GM23248 (cell line): ENCODE results near the gene ZNF195. TPM values are rescaled to one million over a fixed set of nuclear protein-coding genes. Genes with fewer than 3 reads are reported as not detected.
A peak's percentile ranks its signal among the peaks of the same experiment; 100 is the strongest.

ENCODE experiments used
- DNase-seq: peaks from one replicate; pipeline ENCODE4 v3.0.0-alpha.2; 2015
- H2AFZ ChIP-seq: fragments of 200-600 bp; sonication (generic); 2 replicates; pipeline ENCODE4 v1.6.1; 2016; ENCODE audit warnings: antibody characterized with exemption
- H3F3A ChIP-seq: fragments of 200-600 bp; sonication (generic); 2 replicates; pipeline ENCODE4 v1.6.1; 2016; ENCODE audit warnings: mild to moderate bottlenecking, antibody characterized with exemption, mixed run types; ENCODE audit not compliant: insufficient read depth
- H3K27ac ChIP-seq: fragments of 200-600 bp; sonication (generic); 2 replicates; pipeline ENCODE4 v1.5.1; 2016; ENCODE audit warnings: mild to moderate bottlenecking
- H3K27me3 ChIP-seq: fragments of 200-600 bp; sonication (generic); replicated peaks from 2 replicates; pipeline ENCODE4 v1.6.1; 2016; ENCODE audit warnings: mild to moderate bottlenecking; ENCODE audit not compliant: insufficient read depth
- H3K36me3 ChIP-seq: fragments of 200-600 bp; sonication (generic); 2 replicates; pipeline ENCODE4 v1.6.1; 2016; ENCODE audit warnings: low read depth, mild to moderate bottlenecking
- H3K4me1 ChIP-seq: fragments of 200-600 bp; sonication (generic); 2 replicates; pipeline ENCODE4 v1.6.1; 2016; ENCODE audit warnings: mild to moderate bottlenecking; ENCODE audit not compliant: insufficient read depth
- H3K4me2 ChIP-seq: fragments of 200-600 bp; sonication (generic); one replicate; pipeline ENCODE4 v1.6.1; 2016; ENCODE audit warnings: mild to moderate bottlenecking; ENCODE audit not compliant: unreplicated experiment
- H3K4me3 ChIP-seq: fragments of 200-600 bp; sonication (generic); 2 replicates; pipeline ENCODE4 v1.5.1; 2016; ENCODE audit warnings: mild to moderate bottlenecking
- H3K79me2 ChIP-seq: fragments of 200-600 bp; sonication (generic); 2 replicates; pipeline ENCODE4 v1.6.1; 2016; ENCODE audit warnings: mild to moderate bottlenecking; ENCODE audit not compliant: insufficient read depth
- H3K9ac ChIP-seq: fragments of 200-600 bp; sonication (generic); 2 replicates; pipeline ENCODE4 v1.6.1; 2016; ENCODE audit warnings: mild to moderate bottlenecking
- H3K9me2 ChIP-seq: fragments of 200-600 bp; sonication (generic); 2 replicates; pipeline ENCODE4 v1.6.1; 2016; ENCODE audit warnings: mixed run types, mild to moderate bottlenecking, moderate library complexity; ENCODE audit not compliant: insufficient read depth
- H3K9me3 ChIP-seq: fragments of 200-600 bp; sonication (generic); one replicate; pipeline ENCODE4 v1.6.1; 2017; ENCODE audit warnings: low read depth
- H4K20me1 ChIP-seq: fragments of 200-600 bp; sonication (generic); 2 replicates; pipeline ENCODE4 v1.6.0; 2016; ENCODE audit not compliant: insufficient read depth
- EZH2 ChIP-seq: fragments of 200-600 bp; sonication (generic); IDR thresholded peaks from 2 replicates; pipeline ENCODE4 v1.6.1; 2018; ENCODE audit warnings: antibody characterized with exemption, mild to moderate bottlenecking; ENCODE audit not compliant: insufficient read depth, poor library complexity, severe bottlenecking
- EZH2phosphoT487 ChIP-seq: fragments of 200-600 bp; sonication (generic); IDR thresholded peaks from 2 replicates; pipeline ENCODE4 v1.6.1; 2018; ENCODE audit warnings: antibody characterized with exemption, moderate library complexity, mild to moderate bottlenecking, low read depth; ENCODE audit not compliant: insufficient read depth
- WGBS, 2 experiments: methylation state at CpG; one replicate each; pipeline ENCODE4 v1.1.6; 2015 to 2017; ENCODE audit warnings: low lambda C conversion rate in 2 of 2, low coverage in 1 of 2; ENCODE audit errors: missing lambda C conversion rate in 2 of 2; 5-methylcytosine and 5-hydroxymethylcytosine counted together
- in situ Hi-C: fragments of 300-500 bp; cut with MboI; formaldehyde crosslinking; loops from 2 replicates; pipeline ENCODE4 v1.15.0; 2020
- polyA plus RNA-seq: library from polyadenylated mRNA; unstranded; fragments of >200 nt; fragmentation: Nextera tagmentation; extraction: Ambion mirVana; gene quantifications from 2 replicates; pipeline ENCODE4 v1.2.1, GENCODE V29; 2016
- total RNA-seq: library from RNA; depleted of rRNA; stranded (reverse); fragments of >200 nt; shearing (Covaris generic); gene quantifications from 2 replicates; pipeline ENCODE4 v1.2.3, GENCODE V29; 2014

The ZNF195 gene
- total and polyA plus RNA-seq, 2 experiments from 2014 or later, result 11.6 to 24.2 TPM

- no peak overlapping the region for H3K4me2 ChIP-seq
- no peaks in the 10 kb centered on the region for H3K4me1 ChIP-seq
- H3K27ac ChIP-seq, result no peak overlapping the region
- no peak overlapping the region for H3K4me3 ChIP-seq
- no peaks in the 10 kb centered on the region for H3K9me3 ChIP-seq
- H3F3A ChIP-seq, result no peaks in the 10 kb centered on the region
- no peak for DNase-seq
- H3K79me2 ChIP-seq, result peaks cover 60% of the 10 kb centered on the region
- no peaks in the 10 kb centered on the region for H3K9me2 ChIP-seq
- peaks cover 76% of the 10 kb centered on the region for H3K36me3 ChIP-seq
- WGBS, 2 experiments, result 91 to 94% methylated on average over 9 of the region's 9 CpGs
- H3K27me3 ChIP-seq, result no peaks in the 10 kb centered on the region
- H3K9ac ChIP-seq, result no peak overlapping the region
- in situ Hi-C loops, result no loop called here
- H4K20me1 ChIP-seq, result no peaks in the 10 kb centered on the region
- H2AFZ ChIP-seq, result no peak overlapping the region
- TF ChIP-seq EZH2phosphoT487, result no peak
- no peak for TF ChIP-seq EZH2
These were observed 8.6 kb downstream of the ZNF195 start for GRCh38 chr11:3370311-3370870.

GRCh38 chr11:3369366-3369765, 9.6 kb downstream of the ZNF195 start:
- Histone ChIP-seq H3K9ac (no peak overlapping the region), H4K20me1 (no peaks in the 10 kb centered on the region), H3K9me3 (no peaks in the 10 kb centered on the region), H3K9me2 (no peaks in the 10 kb centered on the region), H3K4me2 (no peak overlapping the region), H3K4me3 (no peak overlapping the region), H3K79me2 (peaks cover 55% of the 10 kb centered on the region), H2AFZ (no peak overlapping the region), H3K4me1 (no peaks in the 10 kb centered on the region), H3K27ac (no peak overlapping the region), H3K36me3 (peaks cover 82% of the 10 kb centered on the region), H3K27me3 (no peaks in the 10 kb centered on the region), H3F3A (no peaks in the 10 kb centered on the region)
- 98 to 99% methylated on average over 6 of the region's 6 CpGs for WGBS, 2 experiments
- no peak for TF ChIP-seq EZH2phosphoT487
- no peak for TF ChIP-seq EZH2
- in situ Hi-C loops, result no loop called here
- DNase-seq, result no peak

- H3K27ac ChIP-seq, result no peak overlapping the region
- H2AFZ ChIP-seq, result no peak overlapping the region
- H3K27me3 ChIP-seq, result no peaks in the 10 kb centered on the region
- DNase-seq, result no peak
- TF ChIP-seq EZH2phosphoT487 (no peak), EZH2 (no peak)
- no peaks in the 10 kb centered on the region for H4K20me1 ChIP-seq
- H3K36me3 ChIP-seq, result peaks cover 92% of the 10 kb centered on the region
- 87 to 91% methylated on average over 3 of the region's 3 CpGs for WGBS, 2 experiments
- in situ Hi-C loops, result no loop called here
- no peaks in the 10 kb centered on the region for H3F3A ChIP-seq
- no peaks in the 10 kb centered on the region for H3K9me2 ChIP-seq
- H3K4me1 ChIP-seq, result no peaks in the 10 kb centered on the region
- peaks cover 43% of the 10 kb centered on the region for H3K79me2 ChIP-seq
- H3K9me3 ChIP-seq, result peaks cover 10% of the 10 kb centered on the region
- no peak overlapping the region for H3K4me2 ChIP-seq
- no peak overlapping the region for H3K9ac ChIP-seq
- H3K4me3 ChIP-seq, result no peak overlapping the region
These were observed 10.7 kb downstream of the ZNF195 start for GRCh38 chr11:3368199-3368598.

GRCh38 chr11:3367221-3367620, 11.7 kb downstream of the ZNF195 start:
- H3K27ac ChIP-seq, result no peak overlapping the region
- no peaks in the 10 kb centered on the region for H3K27me3 ChIP-seq
- no peak for TF ChIP-seq EZH2phosphoT487
- no peak for TF ChIP-seq EZH2
- no peak overlapping the region for H2AFZ ChIP-seq
- peaks cover 33% of the 10 kb centered on the region for H3K79me2 ChIP-seq
- H3K4me3 ChIP-seq, result no peak overlapping the region
- H3K9ac ChIP-seq, result no peak overlapping the region
- no peak overlapping the region for H3K4me2 ChIP-seq
- peaks cover 95% of the 10 kb centered on the region for H3K36me3 ChIP-seq
- peak; percentile 19 for DNase-seq
- in situ Hi-C loops, result no loop called here
- no peaks in the 10 kb centered on the region for H4K20me1 ChIP-seq
- no peaks in the 10 kb centered on the region for H3F3A ChIP-seq
- H3K4me1 ChIP-seq, result no peaks in the 10 kb centered on the region
- WGBS, 2 experiments, result 100% methylated on average over 1 of the region's 1 CpG
- peaks cover 17% of the 10 kb centered on the region for H3K9me3 ChIP-seq
- H3K9me2 ChIP-seq, result no peaks in the 10 kb centered on the region

GRCh38 chr11:3359092-3359824, 19.7 kb downstream of the ZNF195 start:
- DNase-seq, result no peak
- no peaks in the 10 kb centered on the region for H3K27me3 ChIP-seq
- no peak overlapping the region for H3K4me2 ChIP-seq
- no peak overlapping the region for H3K9ac ChIP-seq
- no peak overlapping the region for H2AFZ ChIP-seq
- H4K20me1 ChIP-seq, result no peaks in the 10 kb centered on the region
- H3K36me3 ChIP-seq, result peaks cover 66% of the 10 kb centered on the region
- no peaks in the 10 kb centered on the region for H3K79me2 ChIP-seq
- no peaks in the 10 kb centered on the region for H3K4me1 ChIP-seq
- 99 to 100% methylated on average over 5 of the region's 5 CpGs for WGBS, 2 experiments
- no peak overlapping the region for H3K27ac ChIP-seq
- in situ Hi-C loops, result no loop called here
- peaks cover 40% of the 10 kb centered on the region for H3K9me3 ChIP-seq
- H3K4me3 ChIP-seq, result no peak overlapping the region; the same call in 1 of the 2 replicates
- no peaks in the 10 kb centered on the region for H3K9me2 ChIP-seq
- no peaks in the 10 kb centered on the region for H3F3A ChIP-seq
- no peak for TF ChIP-seq EZH2phosphoT487
- TF ChIP-seq EZH2, result no peak
